Posterior vena cava (tissue), 2 donors: ENCODE results near the gene SQSTM1. TPM values are rescaled to one million over a fixed set of nuclear protein-coding genes. Genes with fewer than 3 reads are reported as not detected.

Experiments
- DNase-seq: peaks from one replicate; pipeline ENCODE4 v3.0.0-alpha.2; 2020; ENCODE audit warnings: low spot score
- intact Hi-C, 2 donors: fragments of 100-400 bp; cut with DNase I; formaldehyde crosslinking; loops; one replicate each; pipeline versions ENCODE4 v1.14.1 to v1.14.2; 2022 to 2023
- microRNA-seq, 2 donors: library from miRNA; unstranded; fragments of <30 nt; microRNA quantifications; one replicate each; pipeline ENCODE4 v1.2.0, GENCODE V29; 2020 to 2021; ENCODE audit warnings: borderline microRNAs expressed in 2 of 2
- total RNA-seq, 2 donors: library from RNA; stranded (reverse); fragmentation: NEBNext Ultra II Directional; extraction: Animal tissue kit (Norgen Biotek cat#: 25700); gene quantifications; one replicate each; pipeline ENCODE4 v1.2.1, GENCODE V29; 2021
- donor health status: DM: yes; HTN: yes; CAD: no.
- donor health status: DM: yes; HTN: yes; CAD: no.

The SQSTM1 gene
- total RNA-seq, 2 donors from 2014 or later = 245 to 333 TPM

GRCh38 chr5:179876610-179876952 lies 55.9 kb downstream of the SQSTM1 start:
- intact Hi-C loops = no loop called here
- DNase-seq = no peak

- intact Hi-C loops = no loop called here
- no peak for DNase-seq
Observed at GRCh38 chr5:179878222-179879002, 57.7 kb downstream of the SQSTM1 start.

GRCh38 chr5:179879003-179879689 lies 58.4 kb downstream of the SQSTM1 start:
- DNase-seq = peak; percentile 68
- intact Hi-C loops = no loop called here

- intact Hi-C loops = no loop called here
- peak; percentile 62 for DNase-seq
Observed at GRCh38 chr5:179879690-179880010, 58.9 kb downstream of the SQSTM1 start.

- peak; percentile 64 for DNase-seq
- intact Hi-C loops = no loop called here
Observed at GRCh38 chr5:179880066-179880650, 59.5 kb downstream of the SQSTM1 start.

- peak; percentile 53 for DNase-seq
- intact Hi-C loops = loop anchor here in 1 of 2 donors (1.0 kb wide), 1 partner anchor 21 kb away; no protein-coding TSS in a partner anchor
Observed at GRCh38 chr5:179880848-179881590, 60.3 kb downstream of the SQSTM1 start.

GRCh38 chr5:179882338-179882737 lies 61.6 kb downstream of the SQSTM1 start:
- DNase-seq = no peak
- intact Hi-C loops = no loop called here

- intact Hi-C loops = no loop called here
- no peak for DNase-seq
Observed at GRCh38 chr5:179883163-179883562, 62.5 kb downstream of the SQSTM1 start.

GRCh38 chr5:179885491-179886090 lies 64.9 kb downstream of the SQSTM1 start:
- peak; percentile 58 for DNase-seq
- intact Hi-C loops = no loop called here

- peak; percentile 35 for DNase-seq
- intact Hi-C loops = no loop called here
Observed at GRCh38 chr5:179886190-179886911, 65.6 kb downstream of the SQSTM1 start.

GRCh38 chr5:179887095-179887494 lies 66.4 kb downstream of the SQSTM1 start:
- intact Hi-C loops = no loop called here
- DNase-seq = peak; percentile 19

Small RNAs within 50 kb of the gene (microRNA-seq; reads per million reads assigned to microRNA genes)
- gene MIR1229 = 0.52 to 1.6 reads per million in 2 donors

Other genes with a start within 250 kb of the SQSTM1 start
- gene HNRNPH1, start 197.2 kb upstream of the SQSTM1 start, total RNA-seq = 100 to 1,000 TPM; 345 to 404 TPM
- gene CBY3, start 139.9 kb upstream of the SQSTM1 start, total RNA-seq = not detected
- gene CANX, start 121.9 kb upstream of the SQSTM1 start, total RNA-seq = 100 to 1,000 TPM; 525 to 591 TPM
- gene MAML1, start 88.1 kb upstream of the SQSTM1 start, total RNA-seq = 10 to 100 TPM; 22.0 to 22.5 TPM
- gene LTC4S, start 26.9 kb upstream of the SQSTM1 start, total RNA-seq = 10 to 100 TPM; 19.7 to 20.3 TPM
- 10 to 100 TPM; 54.6 to 62.8 TPM for gene MGAT4B, start 14.0 kb upstream of the SQSTM1 start, total RNA-seq
- 10 to 100 TPM; 17.3 to 20.1 TPM for gene MRNIP, start 37.9 kb downstream of the SQSTM1 start, total RNA-seq
- 10 to 100 TPM; 85.0 to 90.5 TPM for gene TBC1D9B, start 87.0 kb downstream of the SQSTM1 start, total RNA-seq